Kidney glomerular epithelial cell (primary cell): ENCODE results near the gene PRDM5.
"Not testable (repeated sequence)": the region's sequence is repeated elsewhere in the genome, so short reads cannot be mapped to it uniquely, and the experiment has no call there.

Source experiments
- DNase-seq: peaks from one replicate; lab custom pipeline; 2025; lab: John Stamatoyannopoulos, UW

Gene PRDM5

GRCh38 chr4:120753854-120754253 is 168.7 kb downstream of the PRDM5 start:
- no peak for DNase-seq

- DNase-seq, result no peak
Observed at GRCh38 chr4:120750152-120750525, 172.4 kb downstream of the PRDM5 start.

GRCh38 chr4:120749445-120750151 is 172.9 kb downstream of the PRDM5 start:
- DNase-seq, result no peak

GRCh38 chr4:120741636-120742035 is 180.9 kb downstream of the PRDM5 start:
- not testable (repeated sequence) for DNase-seq

GRCh38 chr4:120736312-120736711 is 186.2 kb downstream of the PRDM5 start:
- DNase-seq, result no peak

- no peak for DNase-seq
Observed at GRCh38 chr4:120733968-120734367, 188.6 kb downstream of the PRDM5 start.

GRCh38 chr4:120733054-120733453 is 189.5 kb downstream of the PRDM5 start:
- DNase-seq, result no peak

GRCh38 chr4:120731561-120731960 is 191.0 kb downstream of the PRDM5 start:
- DNase-seq, result peak; percentile 47

- DNase-seq, result no peak
Observed at GRCh38 chr4:120730777-120731320, 191.7 kb downstream of the PRDM5 start.

GRCh38 chr4:120728892-120729675 is 193.4 kb downstream of the PRDM5 start:
- no peak for DNase-seq

GRCh38 chr4:120725639-120726580 is 196.6 kb downstream of the PRDM5 start:
- DNase-seq, result peak; percentile 37

GRCh38 chr4:120724656-120725055 is 197.9 kb downstream of the PRDM5 start:
- DNase-seq, result no peak

- DNase-seq, result no peak
Observed at GRCh38 chr4:120723986-120724385, 198.5 kb downstream of the PRDM5 start.

- DNase-seq, result no peak
Observed at GRCh38 chr4:120723105-120723504, 199.4 kb downstream of the PRDM5 start.

GRCh38 chr4:120722655-120723054 is 199.9 kb downstream of the PRDM5 start:
- DNase-seq, result no peak

- DNase-seq, result no peak
Observed at GRCh38 chr4:120720354-120720934, 202.1 kb downstream of the PRDM5 start.

- DNase-seq, result peak; percentile 47
Observed at GRCh38 chr4:120718979-120719566, 203.5 kb downstream of the PRDM5 start.

GRCh38 chr4:120716346-120716745 is 206.2 kb downstream of the PRDM5 start:
- no peak for DNase-seq

- DNase-seq, result no peak
Observed at GRCh38 chr4:120714417-120715010, 208.0 kb downstream of the PRDM5 start.

- DNase-seq, result no peak
Observed at GRCh38 chr4:120709991-120710390, 212.5 kb downstream of the PRDM5 start.

GRCh38 chr4:120704538-120704937 is 218.0 kb downstream of the PRDM5 start:
- DNase-seq, result no peak
